H9 (cell line): ENCODE measurements around the gene MRGPRX2. TPM values are rescaled to one million over a fixed set of nuclear protein-coding genes. Genes with fewer than 3 reads are reported as not detected.

Experiments
- DNase-seq: peaks from one replicate; pipeline ENCODE4 v3.0.0-alpha.2; 2017
- H2AFZ ChIP-seq: one replicate; pipeline ENCODE4 v1.6.1; 2013; ENCODE audit warnings: mild to moderate bottlenecking, low read length, control low read depth, moderate library complexity
- H2AK5ac ChIP-seq: 2 replicates; pipeline ENCODE4 v1.6.1; 2013; ENCODE audit warnings: low read length, control low read depth, mixed read lengths; ENCODE audit not compliant: insufficient read length
- H2BK120ac ChIP-seq: one replicate; pipeline ENCODE4 v1.6.1; 2013; ENCODE audit warnings: low read depth, mild to moderate bottlenecking, low read length, control low read depth, inconsistent platforms; ENCODE audit not compliant: poor library complexity, severe bottlenecking
- H2BK12ac ChIP-seq: 2 replicates; pipeline ENCODE4 v1.6.1; 2013; ENCODE audit warnings: low read length, control low read depth, mixed read lengths, low read depth; ENCODE audit not compliant: insufficient read length
- H2BK15ac ChIP-seq: 2 replicates; pipeline ENCODE4 v1.6.1; 2013; ENCODE audit warnings: low read depth, low read length, control low read depth
- H2BK20ac ChIP-seq: one replicate; pipeline ENCODE4 v1.6.1; 2013; ENCODE audit warnings: low read depth, mild to moderate bottlenecking, low read length, control low read depth, inconsistent platforms; ENCODE audit not compliant: poor library complexity, severe bottlenecking
- H2BK5ac ChIP-seq: 2 replicates; pipeline ENCODE4 v1.6.1; 2013; ENCODE audit warnings: low read length, control low read depth, mixed read lengths; ENCODE audit not compliant: insufficient read length
- H3K14ac ChIP-seq: 2 replicates; pipeline ENCODE4 v1.6.1; 2013; ENCODE audit warnings: low read length, control low read depth; ENCODE audit not compliant: insufficient read depth
- H3K18ac ChIP-seq: 2 replicates; pipeline ENCODE4 v1.6.1; 2013; ENCODE audit warnings: low read depth, mild to moderate bottlenecking, mixed read lengths, low read length, control low read depth; ENCODE audit not compliant: insufficient read length
- H3K23ac ChIP-seq: 2 replicates; pipeline ENCODE4 v1.6.1; 2013; ENCODE audit warnings: low read length, control low read depth, mixed read lengths, low read depth; ENCODE audit not compliant: insufficient read length
- H3K23me2 ChIP-seq: 2 replicates; pipeline ENCODE4 v1.6.1; 2013; ENCODE audit warnings: low read depth, mild to moderate bottlenecking, mixed read lengths, low read length, control low read depth; ENCODE audit not compliant: insufficient read length, poor library complexity, severe bottlenecking
- H3K27ac ChIP-seq: 2 replicates; pipeline ENCODE4 v1.5.1; 2013; ENCODE audit warnings: low read length, control low read depth, mixed read lengths, low read depth; ENCODE audit not compliant: insufficient read length
- H3K27me3 ChIP-seq: 2 replicates; pipeline ENCODE4 v1.6.1; 2013; ENCODE audit warnings: low read length, control low read depth, inconsistent platforms; ENCODE audit not compliant: insufficient read depth
- H3K4ac ChIP-seq: 2 replicates; pipeline ENCODE4 v1.6.1; 2013; ENCODE audit warnings: low read depth, mild to moderate bottlenecking, control low read depth, inconsistent platforms, low read length, moderate library complexity
- H3K4me1 ChIP-seq: 2 replicates; pipeline ENCODE4 v1.6.1; 2013; ENCODE audit warnings: low read length, control low read depth, inconsistent platforms; ENCODE audit not compliant: insufficient read depth
- H3K4me2 ChIP-seq: 2 replicates; pipeline ENCODE4 v1.6.1; 2013; ENCODE audit warnings: low read length, control low read depth, mixed read lengths; ENCODE audit not compliant: insufficient read length, insufficient read depth
- H3K56ac ChIP-seq: 2 replicates; pipeline ENCODE4 v1.6.1; 2013; ENCODE audit warnings: low read depth, mild to moderate bottlenecking, mixed read lengths, low read length, control low read depth; ENCODE audit not compliant: insufficient read length
- H3K79me1 ChIP-seq: 2 replicates; pipeline ENCODE4 v1.6.1; 2013; ENCODE audit warnings: low read depth, mild to moderate bottlenecking, moderate library complexity, low read length, control low read depth, inconsistent platforms; ENCODE audit not compliant: insufficient read depth, poor library complexity, severe bottlenecking
- H3K79me2 ChIP-seq: 2 replicates; pipeline ENCODE4 v1.6.1; 2013; ENCODE audit warnings: low read length, control low read depth, inconsistent platforms; ENCODE audit not compliant: insufficient read depth
- H3K9ac ChIP-seq: 2 replicates; pipeline ENCODE4 v1.6.1; 2013; ENCODE audit warnings: low read length, control low read depth, mixed read lengths; ENCODE audit not compliant: insufficient read length; ENCODE audit errors: extremely low read depth
- H3K9me3 ChIP-seq: one replicate; pipeline ENCODE4 v1.6.1; 2013; ENCODE audit warnings: low read depth, low read length, inconsistent platforms; ENCODE audit not compliant: control insufficient read depth
- H3T11ph ChIP-seq: one replicate; pipeline ENCODE4 v1.6.1; 2013; ENCODE audit warnings: mild to moderate bottlenecking, low read length, control low read depth, inconsistent platforms
- H4K20me1 ChIP-seq: one replicate; pipeline ENCODE4 v1.6.1; 2013; ENCODE audit not compliant: control insufficient read depth, insufficient read length, insufficient read depth
- H4K5ac ChIP-seq: 2 replicates; pipeline ENCODE4 v1.6.1; 2013; ENCODE audit warnings: low read depth, mild to moderate bottlenecking, mixed read lengths, low read length, control low read depth; ENCODE audit not compliant: insufficient read length
- H4K8ac ChIP-seq: replicated peaks from 2 replicates; pipeline ENCODE4 v1.6.1; 2013; ENCODE audit warnings: low read length, control low read depth, mixed read lengths, low read depth; ENCODE audit not compliant: insufficient read length
- H4K91ac ChIP-seq: 2 replicates; pipeline ENCODE4 v1.6.1; 2013; ENCODE audit warnings: low read depth, mild to moderate bottlenecking, moderate library complexity, mixed read lengths, low read length, control low read depth; ENCODE audit not compliant: insufficient read length
- H3K27ac Mint-ChIP-seq, 3 experiments: 2 replicates in 2 of 3; 3 replicates in 1 of 3; pipeline ENCODE4 v1.8.0; 2020 to 2021; ENCODE audit warnings: mixed read lengths in 3 of 3, mild to moderate bottlenecking in 1 of 3, moderate library complexity in 1 of 3
- H3K27me3 Mint-ChIP-seq: 2 replicates; pipeline ENCODE4 v1.8.0; 2021; ENCODE audit warnings: low read depth, mild to moderate bottlenecking, moderate library complexity, mixed read lengths
- H3K36me3 Mint-ChIP-seq, 3 experiments: 2 replicates in 2 of 3; 3 replicates in 1 of 3; pipeline ENCODE4 v1.8.0; 2020 to 2021; ENCODE audit warnings: low read depth in 3 of 3, mixed read lengths in 3 of 3; ENCODE audit not compliant: insufficient read depth in 1 of 3
- H3K4me1 Mint-ChIP-seq, 2 experiments: 2 replicates each; pipeline ENCODE4 v1.8.0; 2020; ENCODE audit warnings: mixed read lengths in 2 of 2
- H3K4me3 Mint-ChIP-seq, 2 experiments: 2 replicates in 1 of 2; 3 replicates in 1 of 2; pipeline ENCODE4 v1.8.0; 2020 to 2021; ENCODE audit warnings: mild to moderate bottlenecking in 2 of 2, mixed read lengths in 2 of 2, moderate library complexity in 1 of 2
- H3K9me3 Mint-ChIP-seq, 2 experiments: 2 replicates in 1 of 2; 3 replicates in 1 of 2; pipeline ENCODE4 v1.8.0; 2020; ENCODE audit warnings: mild to moderate bottlenecking in 2 of 2, mixed read lengths in 2 of 2, moderate library complexity in 1 of 2
- WGBS: extraction: QIAGEN DNeasy Blood & Tissue Kit; methylation state at CpG from one replicate; pipeline ENCODE4 v1.1.7; 2013; ENCODE audit warnings: missing lambda C conversion rate, low lambda C conversion rate, mixed read lengths; ENCODE audit not compliant: insufficient read length; ENCODE audit errors: extremely low coverage; 5-methylcytosine and 5-hydroxymethylcytosine counted together
- total RNA-seq: library from RNA; stranded (reverse); gene quantifications from 2 replicates; pipeline ENCODE4 v1.2.1, GENCODE V29; 2021
- TF ChIP-seq, protein P1 (sequence below): fragments of 200-600 bp; sonication (generic); conservative IDR thresholded peaks from 3 replicates; pipeline ENCODE4 v1.8.0; 2021; ENCODE audit warnings: antibody characterized with exemption, mild to moderate bottlenecking

Gene MRGPRX2
- total RNA-seq, 1 experiment from 2014 or later = not detected

DNA sequence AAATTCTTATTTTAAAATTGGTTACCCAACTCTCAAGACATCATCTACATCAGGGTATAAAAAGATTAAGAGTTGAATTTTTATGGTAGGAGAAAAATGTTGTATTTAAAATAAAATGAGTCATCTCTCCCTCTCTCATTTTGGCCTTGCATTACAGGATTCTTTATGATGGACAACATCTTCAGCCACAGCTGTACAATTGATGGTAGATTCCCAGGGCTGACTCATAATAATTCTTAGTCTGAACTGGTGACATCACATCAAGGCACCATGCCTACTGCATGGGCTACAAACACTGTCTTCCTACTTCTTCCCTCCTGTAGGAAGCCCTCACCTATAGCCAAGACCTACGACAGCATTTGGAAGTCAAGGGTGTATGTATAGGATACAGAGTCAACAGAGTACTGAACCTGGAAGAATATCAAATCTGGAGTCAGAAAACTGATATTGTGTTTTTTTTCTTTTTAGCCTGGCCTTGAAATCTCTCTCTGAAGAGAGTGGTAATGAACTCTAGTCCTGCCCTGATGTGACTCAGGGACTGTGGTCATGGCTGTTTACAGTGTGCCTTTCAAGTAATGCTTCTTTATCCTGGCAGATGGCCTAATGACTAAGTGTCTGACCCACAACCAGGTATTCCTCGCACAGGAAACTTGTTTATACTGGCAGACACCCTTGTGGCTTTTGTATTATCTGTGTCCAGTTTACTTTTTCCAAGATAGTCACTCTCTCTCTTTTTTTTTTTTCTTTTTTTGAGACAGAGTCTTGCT, 32.5 kb downstream of the MRGPRX2 start:
- Histone ChIP-seq H2AK5ac (no peak overlapping the region), H2BK20ac (no peak overlapping the region), H3K27me3 (no peaks in the 10 kb centered on the region), H2BK5ac (no peak overlapping the region), H4K20me1 (no peaks in the 10 kb centered on the region), H2AFZ (no peak overlapping the region), H3K14ac (no peak overlapping the region), H2BK120ac (no peak overlapping the region), H4K91ac (no peak overlapping the region), H3K4ac (no peak overlapping the region), H3K9ac (no peak overlapping the region), H2BK12ac (no peak overlapping the region), H3K18ac (no peak overlapping the region), H4K5ac (no peak overlapping the region), H3T11ph (no peak overlapping the region), H3K79me2 (no peaks in the 10 kb centered on the region), H3K23ac (no peak overlapping the region), H4K8ac (no peak overlapping the region), H2BK15ac (no peak overlapping the region), H3K56ac (no peak overlapping the region), H3K23me2 (no peaks in the 10 kb centered on the region), H3K9me3 (no peaks in the 10 kb centered on the region), H3K4me1 (no peaks in the 10 kb centered on the region), H3K4me2 (no peak overlapping the region), H3K27ac (no peak overlapping the region), H3K79me1 (no peaks in the 10 kb centered on the region)
- DNase-seq = no peak
- H3K9me3 Mint-ChIP-seq = no peaks in the 10 kb centered on the region
- peaks cover 0 to 6% of the 10 kb centered on the region in 2 experiments; a peak in 1 of 4 replicates for H3K4me1 Mint-ChIP-seq
- WGBS = no CpG with 5 or more reads among the region's 2 CpGs
- no peaks in the 10 kb centered on the region for H3K36me3 Mint-ChIP-seq
- no peak overlapping the region for H3K4me3 Mint-ChIP-seq
- peaks cover 23% of the 10 kb centered on the region for H3K27me3 Mint-ChIP-seq
- TF ChIP-seq, protein P1, sequence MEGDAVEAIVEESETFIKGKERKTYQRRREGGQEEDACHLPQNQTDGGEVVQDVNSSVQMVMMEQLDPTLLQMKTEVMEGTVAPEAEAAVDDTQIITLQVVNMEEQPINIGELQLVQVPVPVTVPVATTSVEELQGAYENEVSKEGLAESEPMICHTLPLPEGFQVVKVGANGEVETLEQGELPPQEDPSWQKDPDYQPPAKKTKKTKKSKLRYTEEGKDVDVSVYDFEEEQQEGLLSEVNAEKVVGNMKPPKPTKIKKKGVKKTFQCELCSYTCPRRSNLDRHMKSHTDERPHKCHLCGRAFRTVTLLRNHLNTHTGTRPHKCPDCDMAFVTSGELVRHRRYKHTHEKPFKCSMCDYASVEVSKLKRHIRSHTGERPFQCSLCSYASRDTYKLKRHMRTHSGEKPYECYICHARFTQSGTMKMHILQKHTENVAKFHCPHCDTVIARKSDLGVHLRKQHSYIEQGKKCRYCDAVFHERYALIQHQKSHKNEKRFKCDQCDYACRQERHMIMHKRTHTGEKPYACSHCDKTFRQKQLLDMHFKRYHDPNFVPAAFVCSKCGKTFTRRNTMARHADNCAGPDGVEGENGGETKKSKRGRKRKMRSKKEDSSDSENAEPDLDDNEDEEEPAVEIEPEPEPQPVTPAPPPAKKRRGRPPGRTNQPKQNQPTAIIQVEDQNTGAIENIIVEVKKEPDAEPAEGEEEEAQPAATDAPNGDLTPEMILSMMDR = no peak
- H3K27ac Mint-ChIP-seq = no peak overlapping the region
